ENCODE results near the gene CHST11.

DNA sequence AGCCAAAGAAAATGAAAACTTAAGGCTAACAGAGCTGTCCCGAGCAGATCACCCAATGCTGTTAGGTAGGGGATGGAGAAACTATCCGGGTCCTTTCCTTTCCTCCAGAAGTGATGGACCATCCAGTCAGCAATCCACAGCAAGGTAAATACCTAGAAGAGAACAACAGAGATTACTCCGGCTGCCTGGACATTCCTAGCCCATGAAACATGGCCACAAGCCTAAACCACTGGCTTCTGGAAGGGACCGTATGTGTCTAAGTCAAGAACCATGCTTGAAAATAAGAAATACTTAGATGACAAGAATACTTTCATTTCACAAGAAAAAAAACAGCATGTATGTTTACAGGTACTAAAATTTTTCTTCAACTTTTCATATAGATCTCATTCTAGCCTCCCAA lies 348.4 kb downstream of the CHST11 start:
- TF ChIP-seq POLR2AphosphoS5 (IDR thresholded peaks at IDR 0.05; ENCODE audit: borderline replicate concordance, low read depth, low read length) (no peak), EZH2 (IDR thresholded peaks at IDR 0.05) (no peak), FOXP2 (optimal IDR thresholded peaks at IDR 0.05; ENCODE audit: control extremely low read depth, extremely low read length, insufficient read depth) (no peak)
